Right cardiac atrium (tissue), 5 donors: ENCODE measurements around the gene TLE4. TPM values are rescaled to one million over a fixed set of nuclear protein-coding genes. Genes with fewer than 3 reads are reported as not detected.

Experiments
- ATAC-seq, 2 donors: fragments of 200-7000 bp; cut with Tn5 transposase; one replicate each; pipeline versions ENCODE4 v1.8.0 to v1.9.1; 2020; ENCODE audit warnings: moderate library complexity in 2 of 2, mild to moderate bottlenecking in 1 of 2
- DNase-seq, 3 donors: peaks; one replicate each; pipeline ENCODE4 v3.0.0-alpha.2; 2020
- H3K27ac ChIP-seq: one replicate; pipeline ENCODE4 v1.5.1; 2013; ENCODE audit warnings: mild to moderate bottlenecking, low read length, control low read depth, moderate library complexity
- H3K27me3 ChIP-seq: one replicate; pipeline ENCODE4 v1.6.1; 2013; ENCODE audit not compliant: control insufficient read depth, insufficient read depth
- H3K4me1 ChIP-seq: one replicate; pipeline ENCODE4 v1.6.1; 2013; ENCODE audit warnings: low read length; ENCODE audit not compliant: control insufficient read depth, insufficient read depth
- H3K4me3 ChIP-seq: one replicate; pipeline ENCODE4 v1.5.1; 2013; ENCODE audit warnings: low read length, control low read depth
- H3K9me3 ChIP-seq: one replicate; pipeline ENCODE4 v1.6.1; 2013; ENCODE audit warnings: low read length; ENCODE audit not compliant: control insufficient read depth
- WGBS: extraction: QIAGEN DNeasy Blood & Tissue Kit; methylation state at CpG from one replicate; pipeline ENCODE4 v1.1.7; 2013; 5-methylcytosine and 5-hydroxymethylcytosine counted together
- intact Hi-C, 4 donors: fragments of 100-400 bp; cut with DNase I; formaldehyde crosslinking; loops; one replicate each; pipeline versions ENCODE4 v1.11.0 to v1.14.0; 2022 to 2023
- polyA plus RNA-seq: library from polyadenylated mRNA; stranded (reverse); fragments of 200-250 nt; gene quantifications from one replicate; pipeline ENCODE4 v1.2.3, GENCODE V29; 2013
- total RNA-seq, 4 donors: library from RNA; stranded (reverse); fragmentation: NEBNext Ultra II Directional; extraction: Animal tissue kit (Norgen Biotek cat#: 25700); gene quantifications; one replicate each; pipeline ENCODE4 v1.2.1, GENCODE V29; 2021
- donor health status: healthy with polysubstance abuse.
- donor health status: DM: no; HTN: yes; CAD: no.
- donor health status: DM: no; HTN: no; CAD: no.
- donor health status: DM: no; HTN: yes; CAD: no; lungs with severe emphysema.
- donor health status: DM: yes; HTN: yes; CAD: no.

TLE4 gene
- total and polyA plus RNA-seq, 5 donors: 5.9 to 20.1 (median 17.6) TPM

- H3K27ac ChIP-seq: no peak overlapping the region
- ATAC-seq (no peak), DNase-seq (no peak)
- peaks cover 7% of the 10 kb centered on the region for H3K4me1 ChIP-seq
- intact Hi-C loops: loop anchor here in 1 of 4 donors (5.0 kb wide), 1 partner anchor 48 kb away; the partner anchor contains the start of gene TLE4
- no peaks in the 10 kb centered on the region for H3K27me3 ChIP-seq
- H3K9me3 ChIP-seq: no peaks in the 10 kb centered on the region
- no peak overlapping the region for H3K4me3 ChIP-seq
These were observed 48.2 kb downstream of the TLE4 start for GRCh38 chr9:79619930-79620329.

DNA sequence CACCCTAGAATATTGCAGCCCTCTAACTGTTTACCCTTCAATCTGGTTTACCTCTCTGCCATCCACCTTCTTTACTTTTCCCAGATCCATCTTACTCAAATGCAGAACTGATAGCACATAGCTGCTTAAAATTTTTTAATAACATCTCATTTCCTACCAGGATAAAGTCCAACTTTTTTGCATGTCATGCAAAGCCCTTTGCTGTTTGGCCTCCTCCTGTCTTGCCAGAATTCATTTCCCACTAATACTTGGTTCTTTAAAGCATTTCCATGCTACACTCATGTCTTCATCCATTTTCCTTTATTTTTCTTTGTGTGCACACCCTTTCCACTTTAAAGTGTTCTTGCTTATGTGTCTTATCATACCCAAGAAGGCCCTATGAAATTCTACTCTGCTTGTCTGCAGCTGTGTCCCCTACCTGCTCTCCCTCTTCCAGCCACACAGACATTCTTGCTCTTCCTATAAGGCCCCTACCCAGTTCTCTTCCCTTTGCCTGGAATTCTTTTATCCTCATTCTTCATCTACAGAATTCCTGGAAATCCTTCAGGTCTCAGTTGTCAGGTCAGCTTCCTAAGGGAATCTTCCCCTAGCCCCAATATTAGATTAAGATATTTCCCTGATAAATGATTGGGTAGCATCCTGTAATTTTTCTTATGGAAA, 50.3 kb downstream of the TLE4 start:
- no peak overlapping the region for H3K4me3 ChIP-seq
- no peak overlapping the region for H3K27ac ChIP-seq
- intact Hi-C loops: loop anchor here in 1 of 4 donors (5.0 kb wide), 1 partner anchor 50 kb away; the partner anchor contains the start of gene TLE4
- no peaks in the 10 kb centered on the region for H3K27me3 ChIP-seq
- H3K9me3 ChIP-seq: no peaks in the 10 kb centered on the region
- peaks cover 3% of the 10 kb centered on the region for H3K4me1 ChIP-seq
- DNase-seq (no peak), ATAC-seq (no peak)

- peak; percentile 90 to 97 for ATAC-seq
- peak; percentile 34 to 68 (median 56) for DNase-seq
- H3K27ac ChIP-seq: no peak overlapping the region
- no peak overlapping the region for H3K4me3 ChIP-seq
- intact Hi-C loops: loop anchor here in 1 of 4 donors (5.0 kb wide), 1 partner anchor 52 kb away; the partner anchor contains the start of gene TLE4
- no peaks in the 10 kb centered on the region for H3K27me3 ChIP-seq
- peaks cover 2% of the 10 kb centered on the region for H3K4me1 ChIP-seq
- no peaks in the 10 kb centered on the region for H3K9me3 ChIP-seq
- WGBS: 62% methylated on average over 6 of the region's 6 CpGs
These were observed 52.3 kb downstream of the TLE4 start for GRCh38 chr9:79623799-79624721.

GRCh38 chr9:79629721-79630120, 58.0 kb downstream of the TLE4 start:
- 71% methylated on average over 2 of the region's 2 CpGs for WGBS
- intact Hi-C loops: no loop called here
- no peaks in the 10 kb centered on the region for H3K27me3 ChIP-seq
- H3K27ac ChIP-seq: no peak overlapping the region
- ATAC-seq: no peak
- H3K4me1 ChIP-seq: peaks cover 2% of the 10 kb centered on the region
- no peak overlapping the region for H3K4me3 ChIP-seq
- no peaks in the 10 kb centered on the region for H3K9me3 ChIP-seq
- DNase-seq: no peak

GRCh38 chr9:79630521-79631403, 59.0 kb downstream of the TLE4 start:
- H3K4me3 ChIP-seq: no peak overlapping the region
- intact Hi-C loops: no loop called here
- ATAC-seq (no peak), DNase-seq (no peak)
- WGBS: 81% methylated on average over 5 of the region's 5 CpGs
- no peaks in the 10 kb centered on the region for H3K27me3 ChIP-seq
- H3K27ac ChIP-seq: no peak overlapping the region
- H3K4me1 ChIP-seq: peaks cover 2% of the 10 kb centered on the region
- H3K9me3 ChIP-seq: no peaks in the 10 kb centered on the region

DNA sequence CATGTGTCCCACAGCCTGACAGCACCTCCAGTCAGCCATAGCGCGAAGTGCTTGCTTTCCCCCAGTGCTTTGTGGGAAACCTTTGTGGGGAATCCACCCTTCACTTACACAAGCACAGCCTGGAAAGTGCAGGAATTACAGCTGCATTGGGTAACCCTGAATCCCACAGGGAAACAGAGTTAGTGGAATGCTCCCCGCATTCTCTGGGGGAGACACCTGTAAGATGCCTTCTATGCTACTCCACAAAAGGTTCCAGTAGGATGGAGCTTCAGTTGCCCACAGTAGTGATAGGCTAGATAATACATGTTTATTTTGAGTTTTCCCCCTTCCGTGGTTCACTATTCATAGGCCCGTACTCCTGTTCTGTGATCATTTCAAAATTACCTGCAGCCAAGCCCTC, 60.3 kb downstream of the TLE4 start:
- Histone ChIP-seq H3K9me3 (no peaks in the 10 kb centered on the region), H3K4me3 (no peak overlapping the region), H3K27me3 (no peaks in the 10 kb centered on the region), H3K4me1 (peaks cover 2% of the 10 kb centered on the region), H3K27ac (no peak overlapping the region)
- 96% methylated on average over 5 of the region's 5 CpGs for WGBS
- intact Hi-C loops: no loop called here
- ATAC-seq: no peak
- DNase-seq: no peak

DNA sequence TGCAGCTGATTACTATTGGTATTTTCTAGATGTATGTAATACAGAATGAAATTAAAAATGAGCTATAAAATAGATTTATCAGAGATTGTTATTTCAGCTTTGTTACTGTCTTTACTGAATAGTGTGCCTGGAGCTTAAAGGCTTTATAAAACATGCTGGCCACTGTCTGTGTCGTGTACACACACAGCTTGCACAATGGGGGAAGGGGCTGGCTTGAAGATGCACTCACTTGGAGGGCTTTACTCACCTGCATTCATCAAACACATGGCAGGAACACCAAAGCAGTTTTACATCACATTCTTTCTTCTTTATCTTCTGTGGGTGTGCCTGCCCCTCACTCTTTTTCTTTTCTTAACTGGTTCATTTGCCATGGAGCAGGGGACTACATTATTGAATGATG, 60.9 kb downstream of the TLE4 start:
- no peak for ATAC-seq

GRCh38 chr9:79633558-79633957, 61.8 kb downstream of the TLE4 start:
- no peak for DNase-seq
- H3K27ac ChIP-seq: no peak overlapping the region
- H3K4me3 ChIP-seq: no peak overlapping the region
- WGBS: 87% methylated on average over 3 of the region's 3 CpGs
- H3K27me3 ChIP-seq: no peaks in the 10 kb centered on the region
- peaks cover 2% of the 10 kb centered on the region for H3K4me1 ChIP-seq
- ATAC-seq: no peak
- intact Hi-C loops: no loop called here
- H3K9me3 ChIP-seq: no peaks in the 10 kb centered on the region

More for the DNA sequence above, 60.9 kb downstream of the TLE4 start:
- no peaks in the 10 kb centered on the region for H3K27me3 ChIP-seq
- intact Hi-C loops: no loop called here
- 78% methylated on average over 1 of the region's 1 CpG for WGBS
- no peak for DNase-seq
- no peak overlapping the region for H3K27ac ChIP-seq
- H3K4me1 ChIP-seq: peaks cover 2% of the 10 kb centered on the region
- no peak overlapping the region for H3K4me3 ChIP-seq
- no peaks in the 10 kb centered on the region for H3K9me3 ChIP-seq

GRCh38 chr9:79637177-79637925, 65.6 kb downstream of the TLE4 start:
- no peak for ATAC-seq
- intact Hi-C loops: no loop called here
- H3K9me3 ChIP-seq: no peaks in the 10 kb centered on the region
- no peaks in the 10 kb centered on the region for H3K4me1 ChIP-seq
- H3K27ac ChIP-seq: no peak overlapping the region
- H3K27me3 ChIP-seq: no peaks in the 10 kb centered on the region
- H3K4me3 ChIP-seq: no peak overlapping the region
- no peak for DNase-seq
- WGBS: 77% methylated on average over 2 of the region's 2 CpGs

GRCh38 chr9:79638806-79639205, 67.0 kb downstream of the TLE4 start:
- H3K4me3 ChIP-seq: no peak overlapping the region
- ATAC-seq (no peak), DNase-seq (no peak)
- WGBS: 96% methylated on average over 2 of the region's 2 CpGs
- H3K27ac ChIP-seq: no peak overlapping the region
- no peaks in the 10 kb centered on the region for H3K9me3 ChIP-seq
- intact Hi-C loops: no loop called here
- H3K4me1 ChIP-seq: no peaks in the 10 kb centered on the region
- H3K27me3 ChIP-seq: no peaks in the 10 kb centered on the region
